HG02623 (cell line): ENCODE data around the gene ASB18.

ENCODE experiments used
- ATAC-seq: cut with Tn5 transposase; IDR thresholded peaks from one replicate; pipeline ENCODE4 v1.9.1; 2021; ENCODE audit warnings: moderate library complexity; ENCODE audit not compliant: unreplicated experiment

The ASB18 gene

GRCh38 chr2:236209535-236209934 is 54.7 kb downstream of the ASB18 start:
- ATAC-seq = no peak

GRCh38 chr2:236208019-236208926 is 55.9 kb downstream of the ASB18 start:
- no peak for ATAC-seq

GRCh38 chr2:236207472-236207871 is 56.7 kb downstream of the ASB18 start:
- ATAC-seq = no peak

- no peak for ATAC-seq
Measured at GRCh38 chr2:236205867-236206645, 58.1 kb downstream of the ASB18 start.

GRCh38 chr2:236204953-236205352 is 59.3 kb downstream of the ASB18 start:
- no peak for ATAC-seq

- ATAC-seq = no peak
Measured at GRCh38 chr2:236200378-236200777, 63.8 kb downstream of the ASB18 start.

- no peak for ATAC-seq
Measured at GRCh38 chr2:236196366-236196765, 67.8 kb downstream of the ASB18 start.

- no peak for ATAC-seq
Measured at GRCh38 chr2:236195726-236196125, 68.5 kb downstream of the ASB18 start.

- no peak for ATAC-seq
Measured at GRCh38 chr2:236194786-236195185, 69.4 kb downstream of the ASB18 start.

GRCh38 chr2:236193026-236193425 is 71.2 kb downstream of the ASB18 start:
- no peak for ATAC-seq

GRCh38 chr2:236190674-236191073 is 73.5 kb downstream of the ASB18 start:
- ATAC-seq = no peak

- no peak for ATAC-seq
Measured at GRCh38 chr2:236184701-236185100, 79.5 kb downstream of the ASB18 start.

GRCh38 chr2:236180831-236181453 is 83.3 kb downstream of the ASB18 start:
- no peak for ATAC-seq

- ATAC-seq = no peak
Measured at GRCh38 chr2:236180076-236180816, 84.0 kb downstream of the ASB18 start.

GRCh38 chr2:236179236-236180075 is 84.8 kb downstream of the ASB18 start:
- no peak for ATAC-seq

- ATAC-seq = no peak
Measured at GRCh38 chr2:236178890-236179235, 85.3 kb downstream of the ASB18 start.

GRCh38 chr2:236177967-236178889 is 86.0 kb downstream of the ASB18 start:
- no peak for ATAC-seq

- no peak for ATAC-seq
Measured at GRCh38 chr2:236177604-236177966, 86.6 kb downstream of the ASB18 start.

GRCh38 chr2:236176951-236177350 is 87.3 kb downstream of the ASB18 start:
- ATAC-seq = no peak
